ENCODE data around the gene CCDC39.

Gene CCDC39

GRCh38 chr3:180679178-180680096 lies at the start of gene CCDC39:
TSS of gene CCDC39 (minus strand) at chr3:180679489. CDS start at chr3:180679380, 109 bp downstream.
- peak; percentile 20 to 29 for DNase-seq (ENCODE audit: extremely low read depth in 1 of 2, low read depth in 1 of 2)

GRCh38 chr3:180720012-180720411 lies 40.7 kb upstream of the CCDC39 start:
- DNase-seq (ENCODE audit: extremely low read depth in 1 of 2, low read depth in 1 of 2), result no peak

GRCh38 chr3:180707896-180708295 lies 28.6 kb upstream of the CCDC39 start:
- no peak for DNase-seq (ENCODE audit: extremely low read depth in 1 of 2, low read depth in 1 of 2)

- DNase-seq (ENCODE audit: extremely low read depth in 1 of 2, low read depth in 1 of 2), result no peak
These were observed 26.3 kb upstream of the CCDC39 start for GRCh38 chr3:180705619-180706018.

GRCh38 chr3:180704532-180704931 lies 25.2 kb upstream of the CCDC39 start:
- no peak for DNase-seq (ENCODE audit: extremely low read depth in 1 of 2, low read depth in 1 of 2)

GRCh38 chr3:180700941-180701340 lies 21.7 kb upstream of the CCDC39 start:
- no peak for DNase-seq (ENCODE audit: extremely low read depth in 1 of 2, low read depth in 1 of 2)

GRCh38 chr3:180698760-180699270 lies 19.5 kb upstream of the CCDC39 start:
- no peak for DNase-seq (ENCODE audit: extremely low read depth in 1 of 2, low read depth in 1 of 2)

- DNase-seq (ENCODE audit: extremely low read depth in 1 of 2, low read depth in 1 of 2), result no peak
These were observed 15.0 kb upstream of the CCDC39 start for GRCh38 chr3:180694321-180694720.

GRCh38 chr3:180693656-180694055 lies 14.4 kb upstream of the CCDC39 start:
- no peak for DNase-seq (ENCODE audit: extremely low read depth in 1 of 2, low read depth in 1 of 2)

GRCh38 chr3:180690061-180690460 lies 10.8 kb upstream of the CCDC39 start:
- DNase-seq (ENCODE audit: extremely low read depth in 1 of 2, low read depth in 1 of 2), result no peak

GRCh38 chr3:180684807-180685206 lies 5.5 kb upstream of the CCDC39 start:
- DNase-seq (ENCODE audit: extremely low read depth in 1 of 2, low read depth in 1 of 2), result no peak

- no peak for DNase-seq (ENCODE audit: extremely low read depth in 1 of 2, low read depth in 1 of 2)
These were observed 4.5 kb upstream of the CCDC39 start for GRCh38 chr3:180683816-180684215.

- DNase-seq (ENCODE audit: extremely low read depth in 1 of 2, low read depth in 1 of 2), result no peak
These were observed 775 bp upstream of the CCDC39 start for GRCh38 chr3:180680097-180680430.

GRCh38 chr3:180678231-180678630 lies 1.1 kb downstream of the CCDC39 start:
- no peak for DNase-seq (ENCODE audit: extremely low read depth in 1 of 2, low read depth in 1 of 2)

GRCh38 chr3:180661444-180661843 lies 17.8 kb downstream of the CCDC39 start:
- DNase-seq (ENCODE audit: extremely low read depth in 1 of 2, low read depth in 1 of 2), result no peak

GRCh38 chr3:180657094-180657493 lies 22.2 kb downstream of the CCDC39 start:
- no peak for DNase-seq (ENCODE audit: extremely low read depth in 1 of 2, low read depth in 1 of 2)

- DNase-seq (ENCODE audit: extremely low read depth in 1 of 2, low read depth in 1 of 2), result no peak
These were observed 22.9 kb downstream of the CCDC39 start for GRCh38 chr3:180656406-180656805.

- no peak for DNase-seq (ENCODE audit: extremely low read depth in 1 of 2, low read depth in 1 of 2)
These were observed 33.0 kb downstream of the CCDC39 start for GRCh38 chr3:180646187-180646790.

GRCh38 chr3:180640987-180641386 lies 38.3 kb downstream of the CCDC39 start:
- no peak for DNase-seq (ENCODE audit: extremely low read depth in 1 of 2, low read depth in 1 of 2)

GRCh38 chr3:180633722-180634121 lies 45.6 kb downstream of the CCDC39 start:
- DNase-seq (ENCODE audit: extremely low read depth in 1 of 2, low read depth in 1 of 2), result no peak

GRCh38 chr3:180631317-180631716 lies 48.0 kb downstream of the CCDC39 start:
- no peak for DNase-seq (ENCODE audit: extremely low read depth in 1 of 2, low read depth in 1 of 2)

GRCh38 chr3:180630371-180630770 lies 48.9 kb downstream of the CCDC39 start:
- no peak for DNase-seq (ENCODE audit: extremely low read depth in 1 of 2, low read depth in 1 of 2)
